Gastroesophageal sphincter (tissue), 4 donors: ENCODE results near the gene TEN1. TPM values are rescaled to one million over a fixed set of nuclear protein-coding genes. Genes with fewer than 3 reads are reported as not detected.
A peak's percentile ranks its signal among the peaks of the same experiment; 100 is the strongest.
"Not testable (repeated sequence)": the region's sequence is repeated elsewhere in the genome, so short reads cannot be mapped to it uniquely, and the experiment has no call there.

ENCODE experiments used
- ATAC-seq: fragments of 150-250 bp; one replicate; pipeline ENCODE4 v1.9.1; 2016; ENCODE audit warnings: mild to moderate bottlenecking, moderate library complexity
- H3K27ac ChIP-seq, 4 donors: fragments of 200-600 bp; sonication (generic) in 3 of 4; 1 replicate in 3 of 4; 2 replicates in 1 of 4; pipeline ENCODE4 v1.5.1; 2016 to 2019
- H3K27me3 ChIP-seq: fragments of 200-600 bp; sonication (generic); one replicate; pipeline ENCODE4 v1.5.1; 2019
- H3K36me3 ChIP-seq, 2 donors: fragments of 200-600 bp; sonication (generic); one replicate each; pipeline ENCODE4 v1.5.1; 2019; ENCODE audit warnings: control low read depth in 1 of 2
- H3K4me1 ChIP-seq, 3 donors: fragments of 200-600 bp; sonication (generic); 1 replicate in 2 of 3; 2 replicates in 1 of 3; pipeline ENCODE4 v1.5.1; 2016 to 2019; ENCODE audit warnings: control low read depth in 2 of 3
- H3K4me3 ChIP-seq, 2 donors: fragments of 200-600 bp; sonication (generic); one replicate each; pipeline ENCODE4 v1.5.1; 2019; ENCODE audit warnings: mild to moderate bottlenecking in 1 of 2, moderate library complexity in 1 of 2
- H3K9me3 ChIP-seq, 3 donors: fragments of 200-600 bp; sonication (generic); one replicate each; pipeline ENCODE4 v1.5.1; 2017 to 2019; ENCODE audit warnings: control low read depth in 2 of 3
- CTCF ChIP-seq, 4 experiments: fragments of 200-600 bp in 2 of 4; fragments of 450-650 bp in 2 of 4; sonication (generic) in 1 of 4; IDR thresholded peaks; one replicate each; pipeline ENCODE4 v1.5.1; 2017 to 2019; ENCODE audit warnings: antibody characterized with exemption in 4 of 4, mild to moderate bottlenecking in 2 of 4, moderate library complexity in 2 of 4
- EP300 ChIP-seq: sonication (generic); formaldehyde crosslinking; IDR thresholded peaks from one replicate; pipeline ENCODE4 v1.6.1; 2017; ENCODE audit warnings: antibody characterized with exemption, mild to moderate bottlenecking
- POLR2A ChIP-seq, 2 donors: fragments of 450-650 bp; IDR thresholded peaks; one replicate each; pipeline ENCODE4 v1.6.1; 2017; ENCODE audit warnings: antibody characterized with exemption in 2 of 2, mild to moderate bottlenecking in 2 of 2, moderate library complexity in 1 of 2
- POLR2AphosphoS5 ChIP-seq: sonication (generic); formaldehyde crosslinking; IDR thresholded peaks from one replicate; pipeline ENCODE4 v1.6.1; 2017; ENCODE audit warnings: antibody characterized with exemption
- WGBS, 2 donors: methylation state at CpG; one replicate each; pipeline ENCODE4 v1.1.5; 2018; ENCODE audit warnings: low coverage in 1 of 2; 5-methylcytosine and 5-hydroxymethylcytosine counted together
- total RNA-seq, 4 donors: library from RNA; depleted of rRNA; stranded (reverse); fragments of >200 nt; gene quantifications; one replicate each; pipeline ENCODE4 v1.1.0, GENCODE V29; 2016

TEN1 gene
- total RNA-seq, 4 donors from 2014 or later: 6.7 to 12.8 (median 7.9) TPM

- Histone ChIP-seq H3K27ac (peak overlapping the region in 2 of 4 donors; percentile 69 to 75), H3K4me3 (no peak overlapping the region), H3K4me1 (peaks cover 0 to 19% (median 11%) of the 10 kb centered on the region in 3 donors), H3K9me3 (no peaks in the 10 kb centered on the region), H3K36me3 (peaks cover 3 to 78% of the 10 kb centered on the region in 2 donors), H3K27me3 (no peaks in the 10 kb centered on the region)
- no peak for ATAC-seq
- 50 to 81% methylated on average over 3 to 6 of the region's 6 CpGs for WGBS, 2 donors
- no peak for TF ChIP-seq POLR2AphosphoS5
- no peak for TF ChIP-seq CTCF (IDR thresholded peaks at IDR 0.05)
Observed at GRCh38 chr17:76040376-76040775, 61.3 kb downstream of the TEN1 start.

- not testable (repeated sequence) for H3K9me3 ChIP-seq, H3K4me3 ChIP-seq, H3K4me1 ChIP-seq, H3K27ac ChIP-seq, H3K27me3 ChIP-seq, ATAC-seq
- peaks cover 3 to 100% of the 10 kb centered on the region in 2 donors for H3K36me3 ChIP-seq
- 100% methylated on average over 1 to 2 of the region's 3 CpGs for WGBS, 2 donors
Observed at GRCh38 chr17:76042868-76043267, 63.8 kb downstream of the TEN1 start.

GRCh38 chr17:76044475-76045007 is 65.5 kb downstream of the TEN1 start:
- not testable (repeated sequence) for H3K4me1 ChIP-seq, H3K4me3 ChIP-seq, H3K27ac ChIP-seq, H3K9me3 ChIP-seq, H3K27me3 ChIP-seq, ATAC-seq
- 88 to 100% methylated on average over 1 to 7 of the region's 11 CpGs for WGBS, 2 donors
- peaks cover 3 to 100% of the 10 kb centered on the region in 2 donors for H3K36me3 ChIP-seq

- WGBS, 2 donors: 57 to 86% methylated on average over 1 to 6 of the region's 8 CpGs
- Histone ChIP-seq H3K27ac (no peak overlapping the region), H3K9me3 (no peaks in the 10 kb centered on the region), H3K36me3 (peaks cover 3 to 100% of the 10 kb centered on the region in 2 donors), H3K4me3 (no peak overlapping the region), H3K4me1 (no peaks in the 10 kb centered on the region), H3K27me3 (no peaks in the 10 kb centered on the region)
- ATAC-seq: no peak
- TF ChIP-seq EP300 (no peak), POLR2AphosphoS5 (no peak), CTCF (IDR thresholded peaks at IDR 0.05) (no peak), POLR2A (IDR thresholded peaks at IDR 0.05) (no peak)
Observed at GRCh38 chr17:76046064-76046463, 67.0 kb downstream of the TEN1 start.

- Histone ChIP-seq H3K36me3 (peaks cover 0 to 100% of the 10 kb centered on the region in 2 donors), H3K27me3 (no peaks in the 10 kb centered on the region), H3K4me1 (no peaks in the 10 kb centered on the region), H3K9me3 (no peaks in the 10 kb centered on the region), H3K4me3 (no peak overlapping the region), H3K27ac (no peak overlapping the region)
- 60 to 67% methylated on average over 2 to 9 of the region's 9 CpGs for WGBS, 2 donors
- TF ChIP-seq CTCF (IDR thresholded peaks at IDR 0.05): no peak
- no peak for TF ChIP-seq POLR2AphosphoS5
- TF ChIP-seq POLR2A (IDR thresholded peaks at IDR 0.05): no peak
- no peak for TF ChIP-seq EP300
- ATAC-seq: no peak
Observed at GRCh38 chr17:76048025-76048605, 69.1 kb downstream of the TEN1 start.

GRCh38 chr17:76048711-76049110 is 69.7 kb downstream of the TEN1 start:
- Histone ChIP-seq H3K27ac (no peak overlapping the region), H3K4me1 (no peaks in the 10 kb centered on the region), H3K27me3 (no peaks in the 10 kb centered on the region), H3K4me3 (no peak overlapping the region), H3K36me3 (peaks cover 0 to 100% of the 10 kb centered on the region in 2 donors), H3K9me3 (no peaks in the 10 kb centered on the region)
- ATAC-seq: no peak
- no peak for TF ChIP-seq EP300
- no peak for TF ChIP-seq POLR2AphosphoS5
- no peak for TF ChIP-seq POLR2A (IDR thresholded peaks at IDR 0.05)
- TF ChIP-seq CTCF (IDR thresholded peaks at IDR 0.05): no peak
- 55 to 78% methylated on average over 2 to 9 of the region's 9 CpGs for WGBS, 2 donors
